Activated T-helper 2 cell treated with anti-CD3 and anti-CD28 coated beads, Interferon-gamma antibody, Interleukin-2, Interleukin-4, amounts not matched to agents 10 μg/mL and 5 μg/mL and 100 μg/mL, durations not matched to agents 14 hours and 24 hours and 36 hours (primary cell): ENCODE results near the gene SLC29A2. TPM values are rescaled to one million over a fixed set of nuclear protein-coding genes. Genes with fewer than 3 reads are reported as not detected.
A peak's percentile ranks its signal among the peaks of the same experiment; 100 is the strongest.

Experiments
- DNase-seq: peaks from one replicate; pipeline ENCODE4 v3.0.0; 2021; ENCODE audit warnings: low spot score
- H3K27ac Mint-ChIP-seq: one replicate; pipeline ENCODE4 v1.8.0; 2021; ENCODE audit warnings: mixed read lengths
- H3K27me3 Mint-ChIP-seq: one replicate; pipeline ENCODE4 v1.8.0; 2021; ENCODE audit warnings: low read depth, mixed read lengths
- H3K36me3 Mint-ChIP-seq: one replicate; pipeline ENCODE4 v1.8.0; 2021; ENCODE audit warnings: low read depth, mixed read lengths
- H3K4me1 Mint-ChIP-seq: one replicate; pipeline ENCODE4 v1.8.0; 2021; ENCODE audit warnings: low read depth, mixed read lengths
- H3K4me3 Mint-ChIP-seq: one replicate; pipeline ENCODE4 v1.8.0; 2021; ENCODE audit warnings: low read depth, mild to moderate bottlenecking, moderate library complexity, mixed read lengths
- H3K9me3 Mint-ChIP-seq: one replicate; pipeline ENCODE4 v1.8.0; 2021; ENCODE audit warnings: mixed read lengths
- intact Hi-C: fragments of 100-400 bp; cut with micrococcal nuclease; formaldehyde crosslinking; loops from one replicate; pipeline ENCODE4 v1.15.1; 2023
- total RNA-seq: library from RNA; stranded (reverse); gene quantifications from 2 replicates; pipeline ENCODE4 v1.2.3, GENCODE V29; 2022

SLC29A2 gene
- total RNA-seq, 1 donor from 2014 or later: 18.7 TPM

GRCh38 chr11:66332371-66333219, 39.0 kb downstream of the SLC29A2 start:
- DNase-seq: no peak
- Mint-ChIP-seq H3K9me3 (no peaks in the 10 kb centered on the region), H3K27me3 (peaks cover 1% of the 10 kb centered on the region), H3K36me3 (peaks cover 10% of the 10 kb centered on the region), H3K4me1 (peaks cover 27% of the 10 kb centered on the region), H3K4me3 (no peak overlapping the region), H3K27ac (no peak overlapping the region)
- intact Hi-C loops: no loop called here

- Mint-ChIP-seq H3K27me3 (peaks cover 1% of the 10 kb centered on the region), H3K4me3 (no peak overlapping the region), H3K9me3 (no peaks in the 10 kb centered on the region), H3K4me1 (peaks cover 25% of the 10 kb centered on the region), H3K36me3 (peaks cover 2% of the 10 kb centered on the region), H3K27ac (no peak overlapping the region)
- intact Hi-C loops: no loop called here
- DNase-seq: no peak
Observed at GRCh38 chr11:66331542-66332370, 39.8 kb downstream of the SLC29A2 start.

GRCh38 chr11:66330931-66331330, 40.6 kb downstream of the SLC29A2 start:
- Mint-ChIP-seq H3K27me3 (no peaks in the 10 kb centered on the region), H3K27ac (no peak overlapping the region), H3K4me3 (no peak overlapping the region), H3K4me1 (peaks cover 20% of the 10 kb centered on the region), H3K9me3 (no peaks in the 10 kb centered on the region), H3K36me3 (no peaks in the 10 kb centered on the region)
- intact Hi-C loops: no loop called here
- no peak for DNase-seq

GRCh38 chr11:66329165-66329673, 42.3 kb downstream of the SLC29A2 start:
- intact Hi-C loops: loop anchor here (2.0 kb wide), 1 partner anchor 106 kb away; no protein-coding TSS in a partner anchor
- Mint-ChIP-seq H3K4me1 (peaks cover 23% of the 10 kb centered on the region), H3K36me3 (no peaks in the 10 kb centered on the region), H3K4me3 (no peak overlapping the region), H3K9me3 (no peaks in the 10 kb centered on the region), H3K27me3 (no peaks in the 10 kb centered on the region), H3K27ac (peak overlapping the region; percentile 73)
- DNase-seq: no peak

GRCh38 chr11:66328302-66329144, 43.0 kb downstream of the SLC29A2 start:
- Mint-ChIP-seq H3K36me3 (no peaks in the 10 kb centered on the region), H3K4me1 (peaks cover 23% of the 10 kb centered on the region), H3K27ac (peak overlapping the region; percentile 73), H3K4me3 (no peak overlapping the region), H3K9me3 (no peaks in the 10 kb centered on the region), H3K27me3 (no peaks in the 10 kb centered on the region)
- DNase-seq: peak; percentile 70
- intact Hi-C loops: loop anchor here (1.0 to 2.0 kb wide), 2 partner anchors 16 to 106 kb away; no protein-coding TSS in a partner anchor

GRCh38 chr11:66328031-66328301, 43.6 kb downstream of the SLC29A2 start:
- Mint-ChIP-seq H3K36me3 (no peaks in the 10 kb centered on the region), H3K27ac (peak overlapping the region; percentile 73), H3K4me3 (no peak overlapping the region), H3K9me3 (no peaks in the 10 kb centered on the region), H3K27me3 (no peaks in the 10 kb centered on the region), H3K4me1 (peaks cover 23% of the 10 kb centered on the region)
- intact Hi-C loops: loop anchor here (1.0 to 2.0 kb wide), 2 partner anchors 16 to 105 kb away; no protein-coding TSS in a partner anchor
- no peak for DNase-seq

- Mint-ChIP-seq H3K36me3 (no peaks in the 10 kb centered on the region), H3K27ac (peak overlapping the region; percentile 58), H3K4me1 (peaks cover 23% of the 10 kb centered on the region), H3K4me3 (no peak overlapping the region), H3K27me3 (no peaks in the 10 kb centered on the region), H3K9me3 (no peaks in the 10 kb centered on the region)
- intact Hi-C loops: loop anchor here (1.0 to 2.0 kb wide), 2 partner anchors 15 to 105 kb away; no protein-coding TSS in a partner anchor
- no peak for DNase-seq
Observed at GRCh38 chr11:66327171-66328030, 44.2 kb downstream of the SLC29A2 start.

GRCh38 chr11:66326261-66327111, 45.1 kb downstream of the SLC29A2 start:
- H3K9me3 Mint-ChIP-seq: no peaks in the 10 kb centered on the region
- intact Hi-C loops: no loop called here
- DNase-seq: no peak
- no peaks in the 10 kb centered on the region for H3K27me3 Mint-ChIP-seq
- peak overlapping the region; percentile 50 for H3K27ac Mint-ChIP-seq
- H3K36me3 Mint-ChIP-seq: no peaks in the 10 kb centered on the region
- no peak overlapping the region for H3K4me3 Mint-ChIP-seq
- peaks cover 23% of the 10 kb centered on the region for H3K4me1 Mint-ChIP-seq

GRCh38 chr11:66325263-66325671, 46.3 kb downstream of the SLC29A2 start:
- Mint-ChIP-seq H3K9me3 (peaks cover 1% of the 10 kb centered on the region), H3K4me3 (no peak overlapping the region), H3K27ac (no peak overlapping the region), H3K27me3 (no peaks in the 10 kb centered on the region), H3K36me3 (no peaks in the 10 kb centered on the region), H3K4me1 (peaks cover 23% of the 10 kb centered on the region)
- DNase-seq: no peak
- intact Hi-C loops: no loop called here

GRCh38 chr11:66324664-66325063, 46.9 kb downstream of the SLC29A2 start:
- no peak overlapping the region for H3K27ac Mint-ChIP-seq
- no peak overlapping the region for H3K4me3 Mint-ChIP-seq
- H3K9me3 Mint-ChIP-seq: peaks cover 6% of the 10 kb centered on the region
- peaks cover 23% of the 10 kb centered on the region for H3K4me1 Mint-ChIP-seq
- intact Hi-C loops: no loop called here
- H3K36me3 Mint-ChIP-seq: no peaks in the 10 kb centered on the region
- no peak for DNase-seq
- no peaks in the 10 kb centered on the region for H3K27me3 Mint-ChIP-seq

- H3K27me3 Mint-ChIP-seq: no peaks in the 10 kb centered on the region
- H3K4me3 Mint-ChIP-seq: no peak overlapping the region
- peaks cover 26% of the 10 kb centered on the region for H3K4me1 Mint-ChIP-seq
- DNase-seq: no peak
- H3K27ac Mint-ChIP-seq: no peak overlapping the region
- intact Hi-C loops: no loop called here
- H3K36me3 Mint-ChIP-seq: no peaks in the 10 kb centered on the region
- H3K9me3 Mint-ChIP-seq: peaks cover 6% of the 10 kb centered on the region
Observed at GRCh38 chr11:66323684-66324083, 47.9 kb downstream of the SLC29A2 start.
